HCT116 (cell line): ENCODE data around the gene PRDM12.

Source experiments
- ATF3 ChIP-seq: IDR thresholded peaks from 2 replicates; pipeline ENCODE4 v1.6.1; 2012
- CEBPB ChIP-seq: IDR thresholded peaks from 2 replicates; pipeline ENCODE4 v1.6.1; 2012; ENCODE audit warnings: low read depth
- EGR1 ChIP-seq: IDR thresholded peaks from 2 replicates; pipeline ENCODE4 v1.6.1; 2012; ENCODE audit warnings: low read depth
- EZH2 ChIP-seq: fragments of 200-600 bp; sonication (generic); IDR thresholded peaks from 2 replicates; pipeline ENCODE4 v1.6.1; 2017; ENCODE audit warnings: antibody characterized with exemption, mixed run types
- JUND ChIP-seq: IDR thresholded peaks from 2 replicates; pipeline ENCODE4 v1.6.1; 2012
- MAX ChIP-seq: IDR thresholded peaks from 2 replicates; pipeline ENCODE4 v1.6.1; 2012
- POLR2A ChIP-seq: IDR thresholded peaks from 2 replicates; pipeline ENCODE4 v1.7.0; 2011; ENCODE audit warnings: borderline replicate concordance; ENCODE audit not compliant: insufficient read depth, insufficient read length; ENCODE audit errors: extremely low read depth
- POLR2AphosphoS5 ChIP-seq: IDR thresholded peaks from 2 replicates; pipeline ENCODE4 v1.6.1; 2011; ENCODE audit warnings: mild to moderate bottlenecking, low read depth, low read length, moderate library complexity
- RAD21 ChIP-seq: IDR thresholded peaks from 2 replicates; pipeline ENCODE4 v1.6.1; 2012; ENCODE audit warnings: low read depth, mild to moderate bottlenecking
- SIN3A ChIP-seq: IDR thresholded peaks from 2 replicates; pipeline ENCODE4 v1.6.1; 2012; ENCODE audit warnings: low read depth
- SP1 ChIP-seq: IDR thresholded peaks from 2 replicates; pipeline ENCODE4 v1.6.1; 2012; ENCODE audit warnings: low read depth
- TF ChIP-seq, protein P1 (sequence below), 3 experiments: fragments of 200-600 bp in 1 of 3; sonication (generic) in 1 of 3; IDR thresholded peaks in 2 of 3; conservative IDR thresholded peaks in 1 of 3; 2 replicates each; pipeline ENCODE4 v1.5.1; 2012 to 2017; ENCODE audit warnings: low read depth in 2 of 3, low read length in 2 of 3, antibody characterized with exemption in 1 of 3, borderline replicate concordance in 1 of 3, control low read depth in 1 of 3, mild to moderate bottlenecking in 1 of 3, mixed read lengths in 1 of 3, mixed run types in 1 of 3, moderate library complexity in 1 of 3; ENCODE audit not compliant: insufficient read depth in 1 of 3
- TF ChIP-seq, protein P2 (sequence below): IDR thresholded peaks from 2 replicates; pipeline ENCODE4 v1.6.1; 2012; ENCODE audit warnings: low read depth
- TF ChIP-seq, protein P3 (sequence below): IDR thresholded peaks from 2 replicates; pipeline ENCODE4 v1.6.1; 2011; ENCODE audit warnings: mild to moderate bottlenecking, low read length, moderate library complexity; ENCODE audit not compliant: insufficient replicate concordance; ENCODE audit errors: extremely low read depth

- TF ChIP-seq, protein P1, sequence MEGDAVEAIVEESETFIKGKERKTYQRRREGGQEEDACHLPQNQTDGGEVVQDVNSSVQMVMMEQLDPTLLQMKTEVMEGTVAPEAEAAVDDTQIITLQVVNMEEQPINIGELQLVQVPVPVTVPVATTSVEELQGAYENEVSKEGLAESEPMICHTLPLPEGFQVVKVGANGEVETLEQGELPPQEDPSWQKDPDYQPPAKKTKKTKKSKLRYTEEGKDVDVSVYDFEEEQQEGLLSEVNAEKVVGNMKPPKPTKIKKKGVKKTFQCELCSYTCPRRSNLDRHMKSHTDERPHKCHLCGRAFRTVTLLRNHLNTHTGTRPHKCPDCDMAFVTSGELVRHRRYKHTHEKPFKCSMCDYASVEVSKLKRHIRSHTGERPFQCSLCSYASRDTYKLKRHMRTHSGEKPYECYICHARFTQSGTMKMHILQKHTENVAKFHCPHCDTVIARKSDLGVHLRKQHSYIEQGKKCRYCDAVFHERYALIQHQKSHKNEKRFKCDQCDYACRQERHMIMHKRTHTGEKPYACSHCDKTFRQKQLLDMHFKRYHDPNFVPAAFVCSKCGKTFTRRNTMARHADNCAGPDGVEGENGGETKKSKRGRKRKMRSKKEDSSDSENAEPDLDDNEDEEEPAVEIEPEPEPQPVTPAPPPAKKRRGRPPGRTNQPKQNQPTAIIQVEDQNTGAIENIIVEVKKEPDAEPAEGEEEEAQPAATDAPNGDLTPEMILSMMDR (IDR thresholded peaks at IDR 0.05 in 2 of 3, conservative IDR thresholded peaks at IDR 0.05 in 1 of 3; ENCODE audit: borderline replicate concordance in 1 of 3, insufficient read depth in 1 of 3, low read depth in 2 of 3, low read length in 2 of 3), result no peak
- TF ChIP-seq ATF3 (no peak), POLR2A (no peak), JUND (no peak), EZH2 (no peak), RAD21 (no peak), POLR2AphosphoS5 (no peak), SIN3A (no peak), MAX (no peak), CEBPB (no peak), SP1 (no peak), EGR1 (no peak)
- TF ChIP-seq, protein P2, sequence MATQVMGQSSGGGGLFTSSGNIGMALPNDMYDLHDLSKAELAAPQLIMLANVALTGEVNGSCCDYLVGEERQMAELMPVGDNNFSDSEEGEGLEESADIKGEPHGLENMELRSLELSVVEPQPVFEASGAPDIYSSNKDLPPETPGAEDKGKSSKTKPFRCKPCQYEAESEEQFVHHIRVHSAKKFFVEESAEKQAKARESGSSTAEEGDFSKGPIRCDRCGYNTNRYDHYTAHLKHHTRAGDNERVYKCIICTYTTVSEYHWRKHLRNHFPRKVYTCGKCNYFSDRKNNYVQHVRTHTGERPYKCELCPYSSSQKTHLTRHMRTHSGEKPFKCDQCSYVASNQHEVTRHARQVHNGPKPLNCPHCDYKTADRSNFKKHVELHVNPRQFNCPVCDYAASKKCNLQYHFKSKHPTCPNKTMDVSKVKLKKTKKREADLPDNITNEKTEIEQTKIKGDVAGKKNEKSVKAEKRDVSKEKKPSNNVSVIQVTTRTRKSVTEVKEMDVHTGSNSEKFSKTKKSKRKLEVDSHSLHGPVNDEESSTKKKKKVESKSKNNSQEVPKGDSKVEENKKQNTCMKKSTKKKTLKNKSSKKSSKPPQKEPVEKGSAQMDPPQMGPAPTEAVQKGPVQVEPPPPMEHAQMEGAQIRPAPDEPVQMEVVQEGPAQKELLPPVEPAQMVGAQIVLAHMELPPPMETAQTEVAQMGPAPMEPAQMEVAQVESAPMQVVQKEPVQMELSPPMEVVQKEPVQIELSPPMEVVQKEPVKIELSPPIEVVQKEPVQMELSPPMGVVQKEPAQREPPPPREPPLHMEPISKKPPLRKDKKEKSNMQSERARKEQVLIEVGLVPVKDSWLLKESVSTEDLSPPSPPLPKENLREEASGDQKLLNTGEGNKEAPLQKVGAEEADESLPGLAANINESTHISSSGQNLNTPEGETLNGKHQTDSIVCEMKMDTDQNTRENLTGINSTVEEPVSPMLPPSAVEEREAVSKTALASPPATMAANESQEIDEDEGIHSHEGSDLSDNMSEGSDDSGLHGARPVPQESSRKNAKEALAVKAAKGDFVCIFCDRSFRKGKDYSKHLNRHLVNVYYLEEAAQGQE, result no peak
- TF ChIP-seq, protein P3, sequence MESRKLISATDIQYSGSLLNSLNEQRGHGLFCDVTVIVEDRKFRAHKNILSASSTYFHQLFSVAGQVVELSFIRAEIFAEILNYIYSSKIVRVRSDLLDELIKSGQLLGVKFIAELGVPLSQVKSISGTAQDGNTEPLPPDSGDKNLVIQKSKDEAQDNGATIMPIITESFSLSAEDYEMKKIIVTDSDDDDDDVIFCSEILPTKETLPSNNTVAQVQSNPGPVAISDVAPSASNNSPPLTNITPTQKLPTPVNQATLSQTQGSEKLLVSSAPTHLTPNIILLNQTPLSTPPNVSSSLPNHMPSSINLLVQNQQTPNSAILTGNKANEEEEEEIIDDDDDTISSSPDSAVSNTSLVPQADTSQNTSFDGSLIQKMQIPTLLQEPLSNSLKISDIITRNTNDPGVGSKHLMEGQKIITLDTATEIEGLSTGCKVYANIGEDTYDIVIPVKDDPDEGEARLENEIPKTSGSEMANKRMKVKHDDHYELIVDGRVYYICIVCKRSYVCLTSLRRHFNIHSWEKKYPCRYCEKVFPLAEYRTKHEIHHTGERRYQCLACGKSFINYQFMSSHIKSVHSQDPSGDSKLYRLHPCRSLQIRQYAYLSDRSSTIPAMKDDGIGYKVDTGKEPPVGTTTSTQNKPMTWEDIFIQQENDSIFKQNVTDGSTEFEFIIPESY, result no peak
Observed at GRCh38 chr9:130667120-130667435, 2.7 kb downstream of the PRDM12 start.
